NCI-H1436 treated with DMSO at 0.1 percent for 48 hours (cell line): ENCODE results near the gene POLDIP2.

Experiments
- DNase-seq: peaks from one replicate; lab custom pipeline; 2025; lab: John Stamatoyannopoulos, UW

The POLDIP2 gene, protein sequence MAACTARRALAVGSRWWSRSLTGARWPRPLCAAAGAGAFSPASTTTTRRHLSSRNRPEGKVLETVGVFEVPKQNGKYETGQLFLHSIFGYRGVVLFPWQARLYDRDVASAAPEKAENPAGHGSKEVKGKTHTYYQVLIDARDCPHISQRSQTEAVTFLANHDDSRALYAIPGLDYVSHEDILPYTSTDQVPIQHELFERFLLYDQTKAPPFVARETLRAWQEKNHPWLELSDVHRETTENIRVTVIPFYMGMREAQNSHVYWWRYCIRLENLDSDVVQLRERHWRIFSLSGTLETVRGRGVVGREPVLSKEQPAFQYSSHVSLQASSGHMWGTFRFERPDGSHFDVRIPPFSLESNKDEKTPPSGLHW

DNA sequence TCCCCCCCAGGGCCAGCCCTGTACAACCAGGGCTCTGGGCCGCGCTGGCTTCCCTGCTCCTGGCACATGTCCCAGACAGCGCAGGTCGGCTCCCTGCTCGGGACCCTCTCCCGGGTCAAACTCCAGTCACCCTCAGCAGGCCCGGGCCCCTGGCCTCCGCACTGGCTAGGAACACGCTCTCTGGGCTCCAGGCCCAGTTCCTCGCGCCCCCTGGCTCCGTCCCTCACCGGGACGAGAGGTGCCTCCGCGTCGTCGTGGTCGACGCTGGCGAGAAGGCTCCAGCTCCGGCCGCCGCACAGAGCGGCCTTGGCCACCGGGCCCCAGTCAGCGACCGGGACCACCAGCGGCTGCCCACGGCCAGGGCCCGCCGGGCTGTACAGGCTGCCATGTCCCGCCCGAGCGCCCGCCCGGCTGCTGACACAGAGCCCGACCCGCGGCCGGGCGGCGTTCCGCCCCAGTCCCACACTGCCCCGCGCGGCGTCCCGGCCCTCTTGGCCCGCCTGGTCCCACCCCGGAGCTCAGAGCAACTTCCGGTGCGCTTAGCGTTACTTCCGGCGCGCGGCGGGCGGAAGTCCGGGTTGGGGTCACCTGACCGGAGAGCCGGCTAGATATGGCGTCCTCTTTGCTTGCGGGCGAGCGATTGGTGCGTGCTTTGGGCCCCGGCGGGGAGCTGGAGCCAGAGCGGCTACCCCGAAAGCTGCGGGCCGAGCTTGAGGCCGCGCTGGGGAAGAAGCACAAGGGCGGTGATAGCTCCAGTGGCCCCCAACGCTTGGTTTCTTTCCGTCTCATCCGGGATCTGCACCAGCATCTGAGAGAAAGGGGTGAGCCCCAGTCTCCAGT is at the start of gene POLDIP2:
Gene POLDIP2, minus strand, starts transcription at position 467 of the 840 bp plus-strand sequence. Its CDS starts 79 bp downstream, at position 388.
- peak; percentile 72 for DNase-seq

- DNase-seq = no peak
These were observed 49.1 kb upstream of the POLDIP2 start for GRCh38 chr17:28406473-28406814.

DNA sequence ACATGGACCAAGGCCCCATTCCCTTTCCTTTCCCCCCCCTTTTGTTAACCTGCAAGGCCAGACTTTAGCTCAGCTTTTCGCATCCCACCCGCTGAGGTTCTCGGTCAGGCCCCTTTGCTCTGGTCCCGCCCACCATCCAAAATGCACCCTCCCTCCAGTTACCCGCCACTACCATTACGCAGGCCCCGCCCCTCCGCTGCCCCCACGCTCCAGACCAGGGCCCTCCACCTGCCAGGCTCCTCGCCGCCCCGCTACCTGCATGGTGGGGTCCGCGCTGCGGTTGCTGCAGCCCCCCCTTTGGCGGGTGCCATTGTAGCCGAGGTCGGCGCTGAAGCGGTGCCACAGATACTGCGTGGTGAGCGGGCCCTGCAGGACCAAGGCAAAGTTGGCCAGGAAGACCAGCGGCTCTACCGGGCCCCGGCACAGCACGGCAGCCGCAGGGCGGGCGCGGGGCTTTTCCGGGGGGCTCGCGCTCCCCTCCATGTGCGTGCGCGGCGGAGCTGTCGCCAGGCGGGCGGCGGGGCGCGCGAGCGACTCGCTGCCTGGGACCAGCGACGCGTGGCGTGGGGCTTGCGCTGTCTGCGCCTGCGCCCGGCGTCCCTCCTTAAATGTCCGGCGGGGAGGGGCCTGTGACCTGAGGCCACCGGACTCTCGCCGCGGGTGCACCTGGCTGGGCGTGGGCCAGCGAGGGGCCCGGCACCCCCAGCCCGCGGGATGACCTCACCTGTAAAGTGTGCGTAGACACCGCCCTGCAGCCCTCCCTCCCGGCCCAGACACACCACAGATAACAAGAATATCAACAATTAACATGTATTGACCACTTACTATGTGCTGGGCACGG is 48.5 kb upstream of the POLDIP2 start, which contains the start of gene SLC46A1:
Gene SLC46A1, minus strand, starts transcription at position 581 of the 841 bp plus-strand sequence. Its CDS starts 98 bp downstream, at position 483.
- no peak for DNase-seq

- DNase-seq = no peak
These were observed 47.7 kb upstream of the POLDIP2 start for GRCh38 chr17:28404812-28405570.

DNA sequence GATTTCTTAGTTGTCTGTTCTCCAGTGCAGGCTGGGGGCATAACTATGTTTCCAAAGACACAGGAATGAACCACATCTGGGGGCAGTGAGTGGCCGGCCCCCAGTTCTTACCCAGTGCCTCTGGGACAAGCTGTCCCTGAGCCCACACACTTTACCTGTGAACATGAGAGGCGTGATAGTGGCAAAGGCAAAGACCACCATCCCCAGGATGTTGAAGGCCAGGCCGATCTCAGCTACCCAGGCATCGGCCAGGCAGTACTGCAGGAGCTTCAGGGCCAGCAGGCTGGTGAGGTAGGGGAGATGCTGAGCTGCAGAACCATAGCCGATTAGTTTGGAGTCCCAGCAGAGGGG is 47.1 kb upstream of the POLDIP2 start:
- DNase-seq = no peak

DNA sequence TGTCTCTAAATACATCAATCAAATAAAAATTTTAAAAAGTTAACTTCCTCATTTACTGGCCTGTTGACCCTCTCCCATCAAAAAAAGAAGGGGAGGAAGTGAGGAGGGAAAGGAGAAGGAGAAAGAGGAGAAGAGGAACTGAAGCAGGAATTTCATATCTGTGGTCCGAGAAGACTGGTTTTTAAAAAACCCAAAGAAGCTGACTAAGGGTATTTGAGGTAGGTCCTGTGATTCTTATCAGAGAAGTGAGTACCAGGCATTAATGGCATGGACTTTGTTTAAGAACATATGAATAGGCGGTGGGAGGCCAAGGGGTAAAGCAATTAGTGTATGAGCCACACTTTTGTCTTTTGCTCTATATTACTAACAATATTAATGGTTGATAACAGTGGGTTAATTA is 46.7 kb upstream of the POLDIP2 start:
- DNase-seq = no peak

GRCh38 chr17:28402844-28403243 is 45.5 kb upstream of the POLDIP2 start:
- DNase-seq = no peak

- no peak for DNase-seq
These were observed 44.9 kb upstream of the POLDIP2 start for GRCh38 chr17:28402224-28402630.

DNA sequence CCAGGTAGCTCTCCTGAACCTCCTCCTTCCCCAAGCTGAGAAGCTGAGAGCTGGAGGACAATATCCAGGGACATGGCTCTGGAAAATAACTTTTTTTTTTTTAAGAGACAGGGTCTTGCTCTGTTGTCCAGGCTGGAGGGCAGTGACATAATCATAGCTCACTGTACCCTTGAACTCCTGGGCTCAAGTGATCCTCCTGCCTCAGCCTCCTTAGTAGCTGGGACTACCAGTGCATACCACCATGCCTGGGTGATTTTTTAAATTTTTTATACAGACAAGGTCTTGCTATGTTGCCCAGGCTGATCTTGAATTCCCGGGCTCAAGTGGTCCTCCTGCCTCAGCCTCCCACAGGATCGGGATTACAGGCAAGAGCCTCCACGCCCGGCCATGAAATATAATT is 42.5 kb upstream of the POLDIP2 start:
- DNase-seq = no peak

- DNase-seq = no peak
These were observed 41.1 kb upstream of the POLDIP2 start for GRCh38 chr17:28398280-28398981.

- no peak for DNase-seq
These were observed 40.5 kb upstream of the POLDIP2 start for GRCh38 chr17:28397687-28398279.

GRCh38 chr17:28397275-28397674 is 39.9 kb upstream of the POLDIP2 start:
- DNase-seq = no peak

GRCh38 chr17:28396635-28397239 is 39.4 kb upstream of the POLDIP2 start:
- DNase-seq = no peak

- no peak for DNase-seq
These were observed 38.6 kb upstream of the POLDIP2 start for GRCh38 chr17:28395968-28396367.

- no peak for DNase-seq
These were observed 38.1 kb upstream of the POLDIP2 start for GRCh38 chr17:28395426-28395825.

- no peak for DNase-seq
These were observed 37.2 kb upstream of the POLDIP2 start for GRCh38 chr17:28394337-28395116.

DNA sequence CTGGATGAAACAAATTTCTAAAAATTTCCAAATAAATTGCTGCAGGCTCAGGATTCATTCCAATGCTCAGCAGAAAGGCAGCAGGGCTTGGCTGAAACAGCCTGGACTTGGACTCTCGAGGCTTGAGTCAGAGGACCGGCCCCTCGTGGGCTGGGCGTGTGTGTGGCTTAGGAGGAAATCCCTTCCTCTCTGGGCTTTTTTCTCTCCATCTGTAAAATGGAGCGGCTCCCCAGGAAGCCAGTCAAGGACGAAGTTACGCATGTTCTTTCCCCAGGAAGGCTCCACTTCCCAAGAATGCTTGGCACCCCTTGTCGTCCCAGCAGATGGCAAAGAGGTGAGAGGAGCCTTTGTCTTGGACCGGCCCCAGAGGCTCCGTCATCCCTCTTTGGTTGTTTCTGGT is 35.2 kb upstream of the POLDIP2 start:
- no peak for DNase-seq

DNA sequence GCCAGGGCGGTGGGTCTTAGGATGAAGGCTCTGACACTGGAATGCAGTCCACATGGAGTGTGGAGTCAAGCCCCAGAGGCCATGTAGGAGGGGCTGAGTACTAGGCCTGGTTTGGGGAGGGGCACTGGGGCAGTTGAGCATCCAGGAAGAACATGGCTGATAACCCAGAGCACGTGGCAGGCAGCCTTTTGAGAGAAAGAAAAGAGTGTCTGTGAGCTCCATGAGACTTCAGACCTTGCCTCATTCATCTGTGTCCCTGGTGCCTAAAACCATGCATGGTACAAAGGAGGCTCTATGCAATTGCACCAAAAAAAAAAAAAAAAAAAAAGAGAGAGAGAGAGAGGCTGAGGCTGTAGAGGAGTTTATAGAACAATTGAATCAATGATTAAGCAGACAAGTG is 34.1 kb upstream of the POLDIP2 start:
- no peak for DNase-seq

DNA sequence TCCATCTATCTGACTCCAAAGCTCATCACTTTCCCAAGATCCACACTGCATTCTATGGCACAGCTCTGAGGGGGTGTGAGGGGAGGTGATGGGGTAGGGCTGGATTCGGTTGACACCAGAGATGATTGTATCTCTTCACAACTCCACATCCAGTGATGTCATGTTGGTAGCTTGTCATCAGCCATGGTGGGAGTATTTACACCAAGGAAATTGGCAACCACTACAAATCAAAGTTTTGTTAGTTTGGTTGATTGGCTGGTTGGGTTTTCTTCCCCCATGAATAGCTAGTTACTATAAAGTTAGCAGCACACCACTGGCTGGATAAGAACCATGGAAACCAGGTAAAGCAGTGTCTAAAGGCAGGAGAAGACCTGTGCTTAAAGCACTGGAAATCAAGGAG is 33.7 kb upstream of the POLDIP2 start:
- no peak for DNase-seq
